ENCODE data around the gene BICRAL.

DNA sequence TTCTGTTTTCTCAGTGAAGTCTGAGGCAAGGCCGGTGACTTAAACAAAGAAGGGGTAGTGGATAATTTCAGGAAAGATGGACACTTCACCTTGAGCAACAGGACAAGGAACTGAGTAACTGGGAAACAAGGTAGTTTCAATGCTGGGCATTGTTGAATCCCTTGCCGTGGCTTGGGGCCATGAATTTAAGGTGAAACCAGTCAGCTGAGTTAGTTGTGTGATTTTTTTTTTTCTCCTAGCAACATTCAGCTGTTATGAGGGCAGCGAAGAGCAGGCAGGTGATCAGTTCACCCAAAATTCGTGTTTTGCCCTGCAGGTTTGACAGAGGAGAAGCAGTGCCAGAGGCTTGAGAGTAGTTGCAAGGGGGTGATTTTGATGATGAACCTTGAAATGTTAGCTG lies 6.8 kb downstream of the BICRAL start:
- TF ChIP-seq, protein P1, sequence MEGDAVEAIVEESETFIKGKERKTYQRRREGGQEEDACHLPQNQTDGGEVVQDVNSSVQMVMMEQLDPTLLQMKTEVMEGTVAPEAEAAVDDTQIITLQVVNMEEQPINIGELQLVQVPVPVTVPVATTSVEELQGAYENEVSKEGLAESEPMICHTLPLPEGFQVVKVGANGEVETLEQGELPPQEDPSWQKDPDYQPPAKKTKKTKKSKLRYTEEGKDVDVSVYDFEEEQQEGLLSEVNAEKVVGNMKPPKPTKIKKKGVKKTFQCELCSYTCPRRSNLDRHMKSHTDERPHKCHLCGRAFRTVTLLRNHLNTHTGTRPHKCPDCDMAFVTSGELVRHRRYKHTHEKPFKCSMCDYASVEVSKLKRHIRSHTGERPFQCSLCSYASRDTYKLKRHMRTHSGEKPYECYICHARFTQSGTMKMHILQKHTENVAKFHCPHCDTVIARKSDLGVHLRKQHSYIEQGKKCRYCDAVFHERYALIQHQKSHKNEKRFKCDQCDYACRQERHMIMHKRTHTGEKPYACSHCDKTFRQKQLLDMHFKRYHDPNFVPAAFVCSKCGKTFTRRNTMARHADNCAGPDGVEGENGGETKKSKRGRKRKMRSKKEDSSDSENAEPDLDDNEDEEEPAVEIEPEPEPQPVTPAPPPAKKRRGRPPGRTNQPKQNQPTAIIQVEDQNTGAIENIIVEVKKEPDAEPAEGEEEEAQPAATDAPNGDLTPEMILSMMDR (IDR thresholded peaks at IDR 0.05; ENCODE audit: poor library complexity) = no peak
- TF ChIP-seq EZH2 (IDR thresholded peaks at IDR 0.05; ENCODE audit: borderline replicate concordance) = no peak
